Activated T-cell treated with anti-CD3 and anti-CD28 coated beads, Interleukin-2, amount 50 U/mL, for 24 hours (primary cell): Measurements from ENCODE around the gene CFAP65.

Experiments used
- DNase-seq: peaks from one replicate; pipeline ENCODE4 v3.0.0-alpha.2; 2020
- H3K27ac Mint-ChIP-seq: 2 replicates; pipeline ENCODE4 v1.8.0; 2020; ENCODE audit warnings: mild to moderate bottlenecking, mixed read lengths
- H3K27me3 Mint-ChIP-seq: 2 replicates; pipeline ENCODE4 v1.8.0; 2020; ENCODE audit warnings: mixed read lengths
- H3K36me3 Mint-ChIP-seq: 2 replicates; pipeline ENCODE4 v1.8.0; 2020; ENCODE audit warnings: low read depth, mixed read lengths
- H3K4me1 Mint-ChIP-seq: 2 replicates; pipeline ENCODE4 v1.8.0; 2020; ENCODE audit warnings: low read depth, mixed read lengths
- H3K4me3 Mint-ChIP-seq: 2 replicates; pipeline ENCODE4 v1.8.0; 2020; ENCODE audit warnings: mild to moderate bottlenecking, moderate library complexity, mixed read lengths
- H3K9me3 Mint-ChIP-seq: 2 replicates; pipeline ENCODE4 v1.8.0; 2020; ENCODE audit warnings: mixed read lengths

The CFAP65 gene

GRCh38 chr2:218999881-219000568 is 41.3 kb downstream of the CFAP65 start:
- Mint-ChIP-seq H3K4me3 (no peak overlapping the region), H3K27ac (no peak overlapping the region), H3K27me3 (peaks cover 89% of the 10 kb centered on the region), H3K9me3 (no peaks in the 10 kb centered on the region), H3K4me1 (peaks cover 15% of the 10 kb centered on the region), H3K36me3 (no peaks in the 10 kb centered on the region)
- no peak for DNase-seq

GRCh38 chr2:218999021-218999880 is 42.1 kb downstream of the CFAP65 start:
- no peak overlapping the region for H3K4me3 Mint-ChIP-seq
- peaks cover 90% of the 10 kb centered on the region for H3K27me3 Mint-ChIP-seq
- H3K9me3 Mint-ChIP-seq, result no peaks in the 10 kb centered on the region
- H3K27ac Mint-ChIP-seq, result no peak overlapping the region
- DNase-seq, result no peak
- no peaks in the 10 kb centered on the region for H3K36me3 Mint-ChIP-seq
- H3K4me1 Mint-ChIP-seq, result peaks cover 15% of the 10 kb centered on the region

DNA sequence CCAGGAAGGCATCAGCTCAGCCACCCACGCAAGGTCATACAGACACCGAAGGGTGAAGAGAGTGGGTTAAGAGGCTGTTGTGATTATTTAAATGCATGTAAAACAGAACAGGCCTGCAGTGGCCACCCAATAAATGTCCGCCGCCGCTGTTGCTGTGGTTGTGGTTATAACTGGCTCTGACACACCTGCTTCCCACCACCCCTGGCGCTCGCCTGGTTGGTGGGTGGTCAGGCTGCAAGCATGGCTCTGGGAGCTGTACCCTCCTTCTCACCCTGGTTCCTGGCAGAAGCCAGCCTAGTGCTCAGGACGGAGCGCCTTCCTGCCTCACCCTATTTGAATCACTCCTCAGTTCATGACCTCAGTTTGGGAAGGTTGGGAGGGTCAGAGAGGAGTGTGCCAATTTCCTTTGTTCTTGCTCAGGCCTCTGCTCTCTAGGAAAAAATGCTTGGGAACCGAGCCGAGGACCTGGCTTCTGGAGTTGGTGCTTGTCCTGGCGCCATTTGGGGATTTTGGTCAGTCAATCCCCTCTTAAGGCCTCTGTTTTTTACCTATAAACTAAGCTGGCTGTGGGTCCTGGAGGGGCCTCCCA is 42.8 kb downstream of the CFAP65 start:
- Mint-ChIP-seq H3K27ac (no peak overlapping the region), H3K9me3 (no peaks in the 10 kb centered on the region), H3K4me1 (peaks cover 22% of the 10 kb centered on the region), H3K27me3 (peaks cover 89% of the 10 kb centered on the region), H3K4me3 (no peak overlapping the region), H3K36me3 (no peaks in the 10 kb centered on the region)
- no peak for DNase-seq

DNA sequence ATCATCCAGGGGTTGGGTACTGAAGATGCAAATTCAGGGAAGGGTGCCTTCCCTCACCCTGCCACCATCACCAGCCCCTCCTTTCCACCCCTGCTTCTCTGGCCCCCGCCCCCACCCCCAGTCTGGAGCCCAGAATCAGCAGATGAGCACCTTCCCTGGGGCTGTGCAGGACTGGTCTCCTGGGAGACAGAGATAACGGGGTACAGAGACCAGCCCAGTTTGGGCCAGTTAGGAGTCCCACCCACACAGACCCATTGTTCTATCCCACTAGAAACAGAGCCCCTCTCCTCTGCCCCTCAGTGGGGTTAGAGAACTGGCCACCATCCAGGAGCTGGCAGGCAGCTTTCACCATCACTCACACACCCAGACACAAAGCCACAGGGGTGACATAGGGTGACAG is 43.6 kb downstream of the CFAP65 start:
- no peak overlapping the region for H3K4me3 Mint-ChIP-seq
- H3K27ac Mint-ChIP-seq, result no peak overlapping the region
- no peak for DNase-seq
- H3K9me3 Mint-ChIP-seq, result no peaks in the 10 kb centered on the region
- no peaks in the 10 kb centered on the region for H3K36me3 Mint-ChIP-seq
- H3K4me1 Mint-ChIP-seq, result peaks cover 20% of the 10 kb centered on the region
- peaks cover 86% of the 10 kb centered on the region for H3K27me3 Mint-ChIP-seq

GRCh38 chr2:218996937-218997336 is 44.4 kb downstream of the CFAP65 start:
- Mint-ChIP-seq H3K36me3 (no peaks in the 10 kb centered on the region), H3K27ac (no peak overlapping the region), H3K4me1 (peaks cover 15% of the 10 kb centered on the region), H3K9me3 (no peaks in the 10 kb centered on the region), H3K27me3 (peaks cover 86% of the 10 kb centered on the region), H3K4me3 (no peak overlapping the region)
- DNase-seq, result no peak

- no peaks in the 10 kb centered on the region for H3K36me3 Mint-ChIP-seq
- H3K27ac Mint-ChIP-seq, result no peak overlapping the region
- H3K4me3 Mint-ChIP-seq, result peak overlapping the region; percentile 38
Measured at GRCh38 chr2:218995972-218996711, 45.2 kb downstream of the CFAP65 start.

DNA sequence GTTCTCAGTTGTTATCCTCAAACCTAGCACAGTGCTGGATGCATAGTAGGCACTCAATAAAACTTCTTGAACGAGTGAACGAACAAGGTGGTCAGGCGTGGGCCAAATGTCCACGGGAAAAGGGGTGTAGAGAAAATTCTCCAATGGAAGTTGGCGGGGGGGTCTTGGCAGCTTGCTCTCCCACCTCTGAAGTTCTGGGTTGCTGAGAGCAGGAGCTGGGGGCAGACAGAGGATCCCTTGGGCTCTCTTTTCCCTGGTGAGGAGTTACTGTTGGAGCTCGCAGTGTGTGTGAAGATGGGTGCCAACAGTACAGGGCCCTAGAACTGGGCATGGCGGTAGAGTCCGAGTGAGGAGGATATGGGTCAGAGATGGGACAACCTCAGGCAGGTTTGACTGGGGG is 45.8 kb downstream of the CFAP65 start:
- peaks cover 11% of the 10 kb centered on the region for H3K4me1 Mint-ChIP-seq
- no peak for DNase-seq
- H3K27me3 Mint-ChIP-seq, result peaks cover 89% of the 10 kb centered on the region
- no peak overlapping the region for H3K4me3 Mint-ChIP-seq
- no peaks in the 10 kb centered on the region for H3K9me3 Mint-ChIP-seq
- no peaks in the 10 kb centered on the region for H3K36me3 Mint-ChIP-seq
- no peak overlapping the region for H3K27ac Mint-ChIP-seq

More at GRCh38 chr2:218995972-218996711, 45.2 kb downstream of the CFAP65 start:
- Mint-ChIP-seq H3K27me3 (peaks cover 89% of the 10 kb centered on the region), H3K9me3 (no peaks in the 10 kb centered on the region), H3K4me1 (peaks cover 11% of the 10 kb centered on the region)
- DNase-seq, result peak; percentile 90

DNA sequence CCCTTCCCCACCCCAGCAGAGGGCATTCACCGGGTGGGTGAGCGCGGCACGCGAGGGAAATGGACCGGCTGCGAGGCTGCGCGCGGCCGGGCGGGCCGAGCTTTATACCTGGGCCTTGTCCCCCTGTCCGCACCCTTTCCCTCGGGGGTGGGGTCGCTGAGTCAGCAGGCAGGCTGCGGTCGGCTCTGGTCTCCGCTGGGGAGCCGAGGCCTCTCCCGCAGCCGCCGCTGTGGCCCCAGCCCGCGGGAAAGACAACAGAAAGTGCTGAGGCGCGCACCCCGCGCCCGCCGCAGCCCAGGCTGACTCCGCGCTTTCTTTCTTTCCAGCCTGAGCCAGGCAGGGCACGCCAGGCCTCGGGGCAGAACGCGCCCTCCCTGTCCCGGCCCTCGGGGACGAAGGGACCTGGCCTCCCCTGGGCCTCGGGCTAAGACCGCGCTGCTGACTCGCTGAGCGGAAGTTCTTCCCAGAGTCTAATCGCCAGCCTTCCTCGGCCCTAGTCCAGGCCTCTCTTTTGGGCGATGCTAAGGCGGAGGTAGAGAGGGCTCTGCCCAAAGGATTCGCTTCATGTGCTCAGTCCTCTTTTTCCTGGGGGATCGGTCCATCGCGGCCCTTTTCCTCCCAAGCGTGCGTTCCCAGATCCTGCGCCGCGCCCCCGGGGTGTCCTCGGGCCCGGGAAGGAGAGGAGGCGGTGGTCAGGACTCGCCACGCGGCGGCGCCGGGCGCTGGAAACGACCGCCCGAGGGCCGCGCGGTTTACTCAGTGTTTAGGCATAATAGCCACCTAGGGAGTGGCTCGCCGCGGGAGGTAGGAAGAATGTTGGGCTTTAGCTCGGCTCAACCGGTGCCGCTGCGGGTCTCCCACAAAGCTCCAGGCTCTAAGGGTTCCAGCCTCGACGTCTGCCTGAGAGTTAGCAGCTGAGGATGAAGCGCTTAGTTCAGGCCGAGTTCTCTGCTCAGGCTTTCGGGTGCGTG is 47.7 kb downstream of the CFAP65 start, which contains the start of gene CRYBA2:
TSS of gene CRYBA2 (minus strand) at position 78 of the 971 bp plus-strand sequence. CDS start 246 bp downstream, outside the sequence.
- DNase-seq, result no peak
- no peak within 1 kb of the TSS for H3K27ac Mint-ChIP-seq
- peaks cover 11% of the 10 kb centered on the region for H3K4me1 Mint-ChIP-seq
- H3K36me3 Mint-ChIP-seq, result no peaks in the 10 kb centered on the region
- H3K27me3 Mint-ChIP-seq, result peaks cover 95% of the 10 kb centered on the region
- H3K4me3 Mint-ChIP-seq, result no peak within 1 kb of the TSS
- no peaks in the 10 kb centered on the region for H3K9me3 Mint-ChIP-seq

DNA sequence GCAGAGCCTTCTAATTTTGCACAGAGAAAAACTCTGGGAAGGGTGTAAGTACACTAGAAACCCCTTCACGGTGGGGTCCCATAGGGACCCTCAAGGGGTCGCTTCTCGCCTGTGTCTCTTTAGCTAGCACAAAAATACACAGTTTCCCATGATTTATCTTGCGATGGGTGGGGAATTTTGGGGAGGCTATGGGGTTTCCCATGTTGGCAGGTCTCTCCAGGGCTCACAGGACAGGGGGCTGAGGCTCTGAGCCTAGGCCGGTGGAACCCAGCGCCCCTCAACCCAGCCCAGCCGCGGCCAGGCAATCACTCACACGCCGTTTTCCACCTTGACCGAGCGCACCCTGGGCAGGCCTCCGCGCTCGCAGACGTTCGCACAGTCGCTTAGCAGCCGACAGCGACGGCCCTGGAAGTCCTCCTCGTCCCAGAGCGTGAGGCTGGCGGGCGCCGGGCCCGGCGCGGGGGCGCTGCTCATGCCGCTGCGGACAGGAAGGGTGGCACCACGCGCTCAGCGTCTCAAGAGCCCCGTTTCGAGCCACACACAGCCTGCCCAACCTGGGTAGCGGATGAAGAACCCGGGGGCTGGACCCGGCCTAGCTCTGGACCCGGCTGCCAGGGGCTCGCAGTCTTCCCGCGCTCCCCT is 48.5 kb downstream of the CFAP65 start:
- Mint-ChIP-seq H3K4me3 (no peak overlapping the region), H3K27me3 (peaks cover 94% of the 10 kb centered on the region), H3K27ac (no peak overlapping the region), H3K9me3 (no peaks in the 10 kb centered on the region), H3K36me3 (no peaks in the 10 kb centered on the region), H3K4me1 (peaks cover 11% of the 10 kb centered on the region)
- no peak for DNase-seq

DNA sequence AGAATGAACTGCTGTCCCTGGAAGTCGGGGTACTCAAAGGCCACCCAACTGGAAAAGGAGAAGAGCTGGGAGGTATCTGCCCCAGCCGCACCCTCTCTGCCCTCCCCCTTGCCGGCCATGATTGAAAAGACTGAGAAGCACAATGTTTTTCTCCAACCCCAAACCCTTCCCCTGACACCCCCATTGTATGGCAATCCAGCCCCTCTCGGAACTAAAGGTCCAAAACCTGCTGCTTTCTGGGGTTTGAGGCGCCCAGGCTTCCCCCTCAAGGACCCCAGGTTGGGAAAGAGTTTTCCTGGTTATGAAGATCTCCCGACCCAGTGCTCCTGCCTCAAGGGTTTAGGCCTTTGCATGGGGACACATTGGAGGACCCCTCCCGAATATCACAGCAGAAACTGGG is 49.1 kb downstream of the CFAP65 start:
- H3K4me1 Mint-ChIP-seq, result peaks cover 11% of the 10 kb centered on the region
- DNase-seq, result no peak
- no peaks in the 10 kb centered on the region for H3K36me3 Mint-ChIP-seq
- H3K4me3 Mint-ChIP-seq, result no peak overlapping the region
- peaks cover 94% of the 10 kb centered on the region for H3K27me3 Mint-ChIP-seq
- no peak overlapping the region for H3K27ac Mint-ChIP-seq
- no peaks in the 10 kb centered on the region for H3K9me3 Mint-ChIP-seq

DNA sequence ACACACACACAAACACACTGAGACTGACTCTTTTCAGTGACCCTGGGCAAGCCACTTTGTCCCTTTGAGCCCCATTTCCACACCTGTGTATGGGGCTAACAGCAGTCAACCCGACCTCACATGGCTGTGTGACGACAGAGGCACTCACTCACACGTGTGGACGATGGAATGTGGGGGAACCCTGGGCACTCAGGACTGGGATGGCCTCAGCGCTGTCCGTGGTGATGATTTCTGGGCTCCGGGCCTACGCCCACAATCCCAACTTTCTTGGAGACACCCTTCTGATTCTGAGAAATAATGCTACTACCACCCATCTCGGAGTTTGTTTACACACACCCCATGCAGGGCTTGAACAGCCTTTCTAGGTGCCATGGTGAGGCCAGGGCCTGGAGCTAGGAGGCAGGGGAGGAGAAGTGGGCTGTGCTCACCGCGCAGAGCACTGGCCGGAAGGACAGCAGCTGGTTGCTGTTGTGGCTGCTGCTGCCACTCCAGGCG is 49.6 kb downstream of the CFAP65 start:
- Mint-ChIP-seq H3K4me1 (peaks cover 11% of the 10 kb centered on the region), H3K27me3 (peaks cover 94% of the 10 kb centered on the region), H3K4me3 (no peak overlapping the region), H3K27ac (no peak overlapping the region), H3K36me3 (no peaks in the 10 kb centered on the region), H3K9me3 (no peaks in the 10 kb centered on the region)
- no peak for DNase-seq

DNA sequence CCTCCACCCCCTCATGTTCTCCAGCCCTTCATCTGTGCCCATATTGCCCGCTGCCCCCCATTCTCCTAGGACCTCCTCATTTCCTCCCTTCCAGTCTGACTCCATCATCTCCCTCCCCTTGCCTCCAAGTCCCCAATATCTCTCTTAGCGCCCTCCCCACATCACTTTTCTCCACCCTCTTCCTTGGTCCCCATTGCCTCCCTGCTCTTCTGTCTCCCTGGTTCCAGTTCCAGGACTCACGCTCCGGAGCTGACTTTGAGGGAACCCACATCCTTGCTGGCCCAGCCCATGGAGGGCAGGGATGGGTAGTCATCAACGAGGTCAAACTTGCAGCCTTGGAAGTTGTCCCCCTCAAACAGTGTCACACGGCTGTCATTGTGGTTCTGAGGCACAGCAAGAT is 50.7 kb downstream of the CFAP65 start:
- H3K36me3 Mint-ChIP-seq, result no peaks in the 10 kb centered on the region
- no peak overlapping the region for H3K27ac Mint-ChIP-seq
- no peak overlapping the region for H3K4me3 Mint-ChIP-seq
- H3K9me3 Mint-ChIP-seq, result no peaks in the 10 kb centered on the region
- peaks cover 94% of the 10 kb centered on the region for H3K27me3 Mint-ChIP-seq
- H3K4me1 Mint-ChIP-seq, result peaks cover 8% of the 10 kb centered on the region
- DNase-seq, result no peak

DNA sequence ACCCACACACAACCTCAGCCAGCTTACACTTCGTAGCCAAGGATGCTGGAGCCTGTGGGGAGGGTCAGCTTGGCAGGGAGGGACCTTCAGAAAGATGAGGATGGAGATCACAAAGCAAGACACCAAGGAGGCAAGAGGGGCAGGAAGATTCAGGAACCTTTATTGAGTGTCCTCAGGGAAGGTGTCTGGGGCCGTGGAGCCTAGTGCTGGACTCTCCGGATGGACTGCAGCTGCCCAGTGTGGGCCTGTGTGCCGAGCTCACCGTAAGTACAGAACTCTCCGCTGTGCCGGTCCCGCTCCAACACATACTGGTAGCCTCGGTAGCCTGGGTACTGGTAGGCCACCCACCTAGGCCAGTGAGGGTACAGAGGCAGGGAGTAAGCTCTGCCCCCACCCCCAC is 51.3 kb downstream of the CFAP65 start:
- Mint-ChIP-seq H3K4me3 (no peak overlapping the region), H3K27ac (no peak overlapping the region), H3K9me3 (no peaks in the 10 kb centered on the region), H3K4me1 (peaks cover 8% of the 10 kb centered on the region), H3K36me3 (no peaks in the 10 kb centered on the region), H3K27me3 (peaks cover 92% of the 10 kb centered on the region)
- no peak for DNase-seq
